ENCODE results near the gene NUP43. TPM values are rescaled to one million over a fixed set of nuclear protein-coding genes. Genes with fewer than 3 reads are reported as not detected.
A peak's percentile ranks its signal among the peaks of the same experiment; 100 is the strongest.
"Not testable (repeated sequence)": the region's sequence is repeated elsewhere in the genome, so short reads cannot be mapped to it uniquely, and the experiment has no call there.

Gene NUP43
- polyA plus RNA-seq, 3 donors = 41.0 to 45.7 (median 45.7) TPM

DNA sequence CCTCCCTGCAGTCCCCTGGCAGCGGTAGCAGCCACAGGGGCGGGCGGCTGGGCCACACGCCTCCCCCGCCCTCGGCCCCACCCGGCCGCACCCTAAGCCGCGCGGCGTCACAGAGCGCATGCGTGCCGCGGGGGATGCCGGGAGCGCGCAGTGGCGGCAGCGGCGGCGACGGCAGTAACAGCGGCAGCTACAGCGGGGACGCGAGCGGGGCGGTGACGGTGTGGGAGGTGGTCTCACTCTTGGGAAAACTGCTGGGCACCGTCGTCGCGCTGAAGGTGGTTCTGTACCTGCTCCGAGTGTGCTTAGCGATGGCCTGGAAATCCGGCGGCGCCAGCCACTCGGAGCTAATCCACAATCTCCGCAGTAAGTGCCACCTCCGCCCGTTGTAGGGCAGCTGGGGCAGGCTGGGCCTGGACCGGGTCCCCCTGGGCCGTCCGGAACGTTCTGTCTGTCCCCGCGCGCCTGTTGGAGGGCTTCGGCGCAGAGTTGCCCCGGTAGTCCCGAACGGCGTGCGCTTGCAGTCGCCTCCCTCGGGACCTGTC lies 3.3 kb upstream of the NUP43 start, which contains the start of gene PCMT1:
Gene PCMT1 (plus strand): TSS at position 148 of the 542 bp plus-strand sequence. CDS start 161 bp downstream, at position 309.
- peak in 2 of 3 donors; percentile 63 to 76 for DNase-seq (ENCODE audit: low read depth in 3 of 3, low spot score in 2 of 3)

DNA sequence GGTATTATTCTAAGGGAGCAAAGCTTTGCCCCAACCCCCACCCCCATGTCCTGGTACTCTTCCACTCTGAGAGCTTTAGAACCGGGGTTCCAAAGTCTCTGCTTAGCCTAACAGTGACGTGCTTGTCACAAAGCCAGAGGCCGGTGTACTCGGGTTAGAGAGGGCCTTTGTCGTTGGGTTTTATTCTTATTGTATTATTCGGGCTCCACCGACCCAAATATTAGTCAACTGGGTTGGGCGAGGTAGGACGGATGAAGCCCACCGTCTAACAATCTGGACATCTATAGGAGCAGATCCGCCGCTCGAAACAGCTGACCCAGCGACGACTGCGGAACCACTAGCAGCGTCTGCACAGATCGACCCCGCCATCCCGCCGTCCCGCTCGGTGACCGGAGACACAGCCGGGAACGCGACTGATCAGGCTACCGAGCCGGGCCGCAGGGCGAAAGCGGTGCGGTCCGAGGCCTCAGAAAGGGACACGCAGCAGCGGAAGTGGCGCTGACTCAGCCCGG lies 2.8 kb upstream of the NUP43 start:
- DNase-seq (ENCODE audit: low read depth in 3 of 3, low spot score in 2 of 3) = not testable (repeated sequence)

DNA sequence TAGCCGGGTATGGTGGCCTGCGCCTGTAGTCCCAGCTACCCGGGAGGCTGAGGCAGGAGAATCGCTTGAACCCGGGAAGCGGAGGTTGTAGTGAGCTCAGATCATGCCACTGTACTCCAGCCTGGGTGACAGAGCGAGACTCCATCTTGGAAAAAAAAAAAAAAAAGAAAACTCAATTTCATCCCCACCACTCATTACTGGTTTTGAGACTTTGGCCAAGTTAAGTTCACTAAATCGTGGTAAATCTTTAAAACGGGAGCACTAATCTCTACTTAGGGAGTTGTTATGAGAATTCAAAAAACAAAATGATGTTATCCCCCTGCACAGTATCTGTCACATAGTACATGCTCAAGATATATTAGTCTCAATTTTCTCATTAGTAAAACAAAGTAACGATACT lies 1.1 kb downstream of the NUP43 start:
- DNase-seq (ENCODE audit: low read depth in 3 of 3, low spot score in 2 of 3) = not testable (repeated sequence)

DNA sequence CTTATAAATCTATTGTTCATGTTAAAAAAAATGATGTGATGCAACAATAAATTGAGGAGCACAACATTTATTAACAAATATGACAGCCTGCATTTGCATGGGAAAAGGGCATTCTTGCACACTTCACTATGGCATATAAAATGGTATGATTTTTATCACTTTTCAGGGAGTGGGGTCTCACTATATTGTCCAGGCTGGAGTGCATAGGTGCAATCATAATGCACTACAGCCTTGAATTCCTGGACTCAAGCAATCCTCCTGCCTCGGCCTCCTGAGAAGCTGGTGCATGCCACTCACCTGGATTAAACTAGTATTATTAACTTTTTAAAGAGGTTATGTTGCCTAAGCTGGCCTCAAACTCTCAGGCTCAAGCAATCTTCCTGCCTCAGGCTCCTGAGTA lies 11.4 kb downstream of the NUP43 start:
- no peak for DNase-seq (ENCODE audit: low read depth in 3 of 3, low spot score in 2 of 3)

DNA sequence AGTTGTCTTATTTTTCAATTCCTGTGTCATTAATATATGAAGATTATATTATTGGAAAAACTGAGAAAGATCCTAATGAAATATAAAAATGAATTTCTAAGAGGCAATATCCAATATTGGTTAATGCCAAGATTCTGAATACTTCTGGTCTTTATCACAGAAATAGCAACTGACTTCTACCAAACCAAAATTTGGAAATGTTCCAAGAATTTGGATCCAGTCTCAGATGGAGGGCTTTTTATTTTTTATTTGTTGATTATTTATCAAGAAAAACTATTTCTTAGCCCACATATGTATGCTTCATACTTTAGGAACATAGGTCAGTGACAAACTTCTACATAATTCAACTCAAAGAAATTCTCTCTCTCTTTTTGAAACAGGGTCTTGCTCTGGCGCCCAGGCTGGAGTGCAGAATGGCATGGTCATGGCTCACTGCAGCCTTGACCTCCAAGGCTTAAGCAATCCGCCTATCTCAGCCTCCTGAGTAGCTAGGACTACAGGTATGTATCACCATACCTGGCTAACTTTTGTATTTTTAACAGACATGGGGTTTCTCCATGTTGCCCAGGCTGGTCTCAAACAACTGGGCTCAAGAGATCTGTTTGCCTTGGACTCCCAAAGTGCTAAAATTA lies 13.1 kb downstream of the NUP43 start:
- DNase-seq (ENCODE audit: low read depth in 3 of 3, low spot score in 2 of 3) = no peak

DNA sequence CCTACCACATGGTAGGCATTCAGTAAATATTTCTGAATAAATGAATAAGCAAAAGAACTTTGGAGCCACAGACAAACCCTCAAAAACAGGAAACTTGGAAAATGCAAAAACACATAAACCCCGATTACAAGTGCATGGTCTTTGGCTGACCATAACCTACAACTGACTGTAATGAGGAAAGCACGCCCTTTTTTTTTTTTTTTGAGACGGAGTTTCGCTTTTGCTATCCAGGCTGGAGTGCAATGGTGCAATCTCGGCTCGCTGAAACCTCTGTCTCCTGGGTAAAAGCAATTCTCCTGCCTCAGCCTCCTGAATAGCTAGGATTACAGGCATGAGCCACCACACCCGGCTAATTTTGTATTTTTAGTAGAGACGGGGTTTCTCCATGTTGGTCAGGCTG lies 16.5 kb downstream of the NUP43 start:
- no peak for DNase-seq (ENCODE audit: low read depth in 3 of 3, low spot score in 2 of 3)

DNA sequence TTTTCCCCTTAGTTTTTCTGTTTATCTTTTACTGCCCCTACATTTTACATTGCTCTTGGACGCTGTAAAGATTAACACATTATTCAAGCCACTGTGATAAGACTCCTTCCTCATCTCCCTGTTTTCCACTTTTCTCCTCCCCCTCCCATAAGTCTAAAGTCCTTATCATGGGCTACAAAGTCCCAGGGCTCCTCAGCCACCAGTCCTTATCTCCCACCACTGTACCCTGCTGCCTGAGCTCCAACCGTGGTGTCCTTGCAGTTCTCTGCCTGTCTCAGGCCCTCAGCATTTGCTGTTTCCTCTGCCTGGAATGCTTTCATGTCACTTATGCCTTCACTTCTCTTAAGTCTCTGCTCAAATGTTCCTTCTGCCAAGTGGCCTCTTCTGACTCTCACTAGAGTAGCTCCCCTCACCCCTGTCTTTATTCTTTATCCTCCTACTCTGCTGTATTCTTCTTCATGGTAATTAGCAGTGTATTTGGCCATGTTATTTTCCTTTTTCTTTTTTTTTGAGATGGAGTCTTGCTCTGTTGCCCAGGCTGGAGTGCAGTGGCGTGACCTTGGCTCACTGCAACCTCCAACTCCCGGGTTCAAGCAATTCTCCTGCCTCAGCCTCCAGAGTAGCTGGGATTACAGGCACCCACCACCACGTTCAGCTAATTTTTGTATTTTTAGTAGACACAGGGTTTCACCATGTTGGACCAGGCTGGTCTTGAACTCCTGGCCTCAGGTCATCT lies 17.7 kb downstream of the NUP43 start:
- DNase-seq (ENCODE audit: low read depth in 3 of 3, low spot score in 2 of 3) = no peak

DNA sequence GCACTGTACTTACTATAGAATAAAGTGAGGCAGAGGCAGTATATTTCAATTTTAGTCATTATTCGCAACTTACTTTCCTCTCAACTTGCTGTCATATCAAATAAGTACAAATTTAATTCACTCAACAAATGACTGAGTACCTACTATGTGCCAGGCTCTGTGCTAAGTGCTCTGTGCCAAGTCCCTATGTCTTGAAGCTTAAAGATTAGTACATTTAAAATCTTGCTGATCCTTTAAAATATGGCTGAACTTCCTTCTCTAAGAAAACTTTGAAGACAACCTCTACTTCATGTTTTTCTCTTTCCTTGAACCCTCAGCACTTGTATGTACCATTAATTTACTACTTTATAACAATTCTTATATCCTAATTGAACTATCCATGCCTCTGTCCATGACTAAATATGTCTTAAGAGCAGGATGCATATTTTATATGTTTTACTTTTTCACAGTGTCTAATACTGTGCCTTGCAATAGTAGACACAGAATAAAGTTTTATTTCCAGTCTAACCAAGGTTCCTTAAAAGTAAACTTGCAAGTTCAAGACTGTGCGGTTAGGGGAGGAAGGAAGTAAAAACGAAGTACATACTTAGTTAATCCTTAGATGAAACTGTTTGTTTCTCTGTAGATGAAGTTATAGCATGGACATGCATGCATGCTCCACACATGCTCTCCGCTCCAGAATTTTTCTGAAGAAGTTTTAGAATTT lies 18.4 kb downstream of the NUP43 start:
- no peak for DNase-seq (ENCODE audit: low read depth in 3 of 3, low spot score in 2 of 3)

DNA sequence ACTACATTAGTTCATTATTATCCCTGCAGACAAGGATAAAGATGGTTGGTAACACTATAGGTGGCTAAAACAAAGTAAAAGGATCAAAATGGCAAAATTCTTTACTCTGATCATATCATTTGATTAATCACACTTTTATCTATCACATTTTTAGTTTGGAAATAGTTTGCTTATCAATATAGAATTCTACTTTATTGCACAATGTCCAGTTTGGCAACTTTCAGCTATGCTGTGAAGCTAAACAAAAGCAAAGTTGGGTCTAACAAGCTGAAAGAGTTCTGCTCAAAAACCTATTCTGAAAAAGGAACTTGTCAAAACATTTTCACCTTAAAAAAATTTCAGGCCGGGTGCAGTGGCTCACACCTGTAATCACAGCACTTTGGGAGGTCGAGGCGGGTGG lies 20.5 kb downstream of the NUP43 start:
- DNase-seq (ENCODE audit: low read depth in 3 of 3, low spot score in 2 of 3) = no peak

DNA sequence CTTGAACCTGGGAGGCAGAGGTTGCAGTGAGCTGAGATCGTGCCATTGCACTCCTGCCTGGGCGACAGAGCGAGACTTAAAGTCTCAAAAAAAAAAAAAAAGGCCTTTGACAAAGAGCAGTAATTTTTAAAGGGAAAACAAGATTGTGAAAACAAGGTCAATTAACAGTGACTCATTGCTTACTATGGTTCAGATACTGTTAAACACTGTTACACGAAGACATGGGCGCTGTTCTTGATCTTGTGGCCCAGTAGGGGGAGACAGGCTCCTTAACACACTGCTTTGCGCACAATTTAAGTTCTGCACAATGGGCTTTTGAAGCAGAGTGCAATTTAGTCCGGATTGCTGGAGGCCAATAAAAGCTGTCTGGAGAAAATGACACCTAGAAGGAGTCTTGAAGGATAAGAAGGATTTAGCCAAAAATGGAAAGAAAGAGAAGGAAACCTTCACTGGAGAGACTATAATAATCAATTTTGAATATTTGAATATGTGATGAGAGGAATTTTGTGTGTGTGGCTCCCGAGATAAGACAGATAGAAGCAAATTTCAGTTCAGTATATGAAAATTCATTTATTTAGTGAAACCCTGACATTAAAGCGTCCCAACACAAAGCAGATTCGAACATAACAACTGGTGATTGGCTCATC lies 22.4 kb downstream of the NUP43 start:
- DNase-seq (ENCODE audit: low read depth in 3 of 3, low spot score in 2 of 3) = no peak

DNA sequence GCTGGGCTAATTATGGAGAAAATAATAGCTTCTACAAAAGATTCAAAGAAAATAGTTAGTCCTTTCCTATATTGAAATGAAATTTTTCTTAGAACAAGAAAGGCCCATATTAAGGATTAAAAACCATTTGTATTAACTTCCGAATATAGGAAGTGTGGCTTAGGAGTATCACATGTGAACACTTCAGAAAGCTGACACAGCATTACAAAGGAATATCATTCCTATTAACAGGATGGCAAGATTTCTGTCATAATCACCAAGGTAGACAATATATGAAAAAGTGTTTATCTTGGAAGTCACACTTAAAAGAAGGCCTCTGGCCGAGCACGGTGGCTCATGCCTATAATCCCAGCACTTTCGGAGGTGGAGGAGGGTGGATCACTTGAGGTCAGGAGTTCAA lies 23.1 kb downstream of the NUP43 start:
- DNase-seq (ENCODE audit: low read depth in 3 of 3, low spot score in 2 of 3) = no peak

DNA sequence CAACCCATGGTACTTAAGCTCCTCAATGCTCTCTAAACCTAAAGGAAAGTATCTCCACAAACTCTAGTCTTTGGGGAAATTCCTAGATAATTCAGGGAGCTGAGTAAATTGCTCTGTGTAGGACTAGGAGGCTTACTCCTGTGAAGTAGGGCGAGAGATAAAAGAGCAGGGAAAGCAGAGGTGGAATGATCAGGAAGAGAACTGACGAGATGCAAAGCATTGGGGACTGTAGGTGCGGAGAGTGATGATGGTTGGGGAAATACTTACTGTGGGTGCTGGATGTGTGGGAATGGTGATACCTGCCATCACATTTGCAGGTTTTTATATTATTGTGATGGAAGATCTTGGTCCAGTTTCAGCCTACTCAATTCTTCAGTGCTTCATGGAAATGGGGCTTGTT lies 26.8 kb downstream of the NUP43 start:
- DNase-seq (ENCODE audit: low read depth in 3 of 3, low spot score in 2 of 3) = no peak

DNA sequence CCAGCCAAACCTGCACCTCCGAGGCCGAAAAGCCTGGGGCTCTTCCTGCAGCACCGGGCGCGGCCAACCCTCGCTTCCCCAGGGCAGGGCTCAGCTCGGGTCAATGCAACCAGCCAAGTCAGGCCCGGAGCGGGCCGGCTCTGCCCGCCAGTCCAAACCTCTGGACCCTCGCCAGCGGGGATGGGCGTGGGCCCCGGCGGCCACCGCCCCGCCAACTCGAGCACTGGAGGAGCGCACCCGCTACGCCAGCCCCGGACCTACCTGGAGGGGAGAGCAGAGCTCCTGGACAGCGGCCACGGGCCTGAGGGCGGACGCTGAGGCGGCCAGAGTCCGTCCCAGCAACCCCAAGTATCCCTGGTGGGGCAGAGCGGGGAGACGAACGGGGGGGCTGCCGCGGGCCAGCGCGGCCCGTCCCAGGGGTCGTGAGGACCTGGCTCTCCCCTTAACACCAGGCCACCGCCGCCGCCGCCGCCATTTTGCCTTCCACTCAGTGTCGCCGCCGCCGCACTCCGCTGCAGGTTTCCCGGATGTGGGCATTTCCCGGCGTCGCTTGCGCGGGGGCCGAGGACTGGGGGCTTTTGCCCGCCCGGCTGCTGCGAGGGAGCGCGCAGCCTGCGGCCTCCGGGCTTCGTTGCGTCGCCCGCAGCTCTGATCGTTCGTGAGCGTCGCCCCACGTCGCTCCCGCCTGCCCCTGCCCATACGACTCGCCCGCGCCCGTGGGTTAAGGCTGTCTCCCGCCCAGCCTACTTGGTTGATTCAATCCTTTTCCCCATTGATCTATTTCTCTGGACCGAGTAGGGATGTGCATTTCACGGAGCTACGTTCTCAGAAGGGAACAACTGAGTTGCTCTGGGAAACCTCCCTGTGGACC lies 28.5 kb downstream of the NUP43 start, which contains the start of gene LATS1:
Gene LATS1 (minus strand): TSS at position 514 of the 871 bp plus-strand sequence. CDS start 15,975 bp downstream, outside the sequence.
- peak; percentile 62 to 75 (median 72) for DNase-seq (ENCODE audit: low read depth in 3 of 3, low spot score in 2 of 3)

DNA sequence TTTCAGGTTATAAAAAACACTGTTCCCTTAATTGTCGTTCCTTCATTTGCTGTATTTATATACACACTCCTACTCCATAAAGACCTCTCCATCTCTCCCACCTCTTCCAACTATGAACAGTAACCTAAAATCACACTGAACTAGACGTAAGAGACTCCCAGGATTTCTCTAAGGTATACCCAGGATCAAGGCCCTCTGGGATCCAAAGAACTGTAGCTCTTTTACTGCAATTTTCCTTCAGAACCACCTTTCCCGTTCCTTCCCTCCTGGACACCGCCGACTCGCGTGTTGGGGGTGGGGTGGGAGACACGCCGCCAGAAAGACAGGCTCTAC lies 29.1 kb downstream of the NUP43 start:
- peak in 1 of 3 donors; percentile 36 for DNase-seq (ENCODE audit: low read depth in 3 of 3, low spot score in 2 of 3)

DNA sequence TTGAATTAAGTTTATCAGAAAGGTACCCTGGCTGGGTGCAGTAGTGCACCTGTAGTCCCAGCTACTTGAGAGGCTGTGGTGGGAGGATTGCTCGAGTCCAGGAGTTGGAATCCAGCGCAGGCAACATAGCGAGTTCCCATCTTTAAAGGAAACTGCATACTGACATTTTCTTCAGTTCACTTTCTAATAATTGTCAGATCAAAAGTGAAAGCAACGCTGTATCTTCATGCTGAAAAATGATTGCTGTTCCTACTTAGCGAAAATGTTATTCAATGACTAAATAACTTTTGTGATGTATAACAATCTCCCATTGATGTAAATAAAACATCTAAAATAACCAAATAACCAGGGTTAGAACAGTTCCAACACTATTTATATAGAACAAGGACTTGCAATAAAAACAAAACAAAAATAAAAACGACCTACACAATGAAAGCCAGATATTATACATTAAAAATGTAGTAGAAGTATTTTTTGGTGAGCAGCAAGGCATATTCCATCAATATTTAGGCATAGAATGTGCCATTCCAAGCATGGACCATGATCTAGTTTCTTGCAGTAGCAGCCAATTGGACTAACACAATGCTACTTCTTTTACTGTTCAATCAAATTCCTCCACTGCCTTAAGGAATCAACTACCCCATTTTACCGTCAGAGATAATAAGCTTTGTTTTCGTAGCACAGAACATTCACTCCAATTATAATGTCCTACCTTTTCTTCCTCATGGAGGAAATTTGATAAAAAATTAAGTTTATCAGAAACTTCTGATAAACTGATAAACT lies 30.0 kb downstream of the NUP43 start:
- DNase-seq (ENCODE audit: low read depth in 3 of 3, low spot score in 2 of 3) = no peak

DNA sequence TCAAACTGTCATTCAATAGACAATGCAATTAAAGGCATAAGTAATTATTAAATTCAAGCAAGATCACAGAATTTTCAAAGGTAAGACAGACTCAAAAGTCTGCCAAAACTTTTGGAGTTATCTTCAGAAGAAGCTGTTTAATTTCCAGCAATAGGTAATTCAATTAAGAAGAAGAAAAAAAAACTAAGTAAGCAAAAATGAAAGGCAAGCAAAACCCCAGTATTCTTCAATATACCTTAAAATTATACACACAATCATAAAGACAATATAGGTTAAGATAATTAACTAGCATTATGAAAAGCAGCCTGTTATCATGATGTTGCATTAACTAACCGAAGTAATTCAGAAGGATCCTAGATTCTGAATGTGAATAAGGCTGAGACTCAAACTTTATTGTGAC lies 31.9 kb downstream of the NUP43 start:
- no peak for DNase-seq (ENCODE audit: low read depth in 3 of 3, low spot score in 2 of 3)

DNA sequence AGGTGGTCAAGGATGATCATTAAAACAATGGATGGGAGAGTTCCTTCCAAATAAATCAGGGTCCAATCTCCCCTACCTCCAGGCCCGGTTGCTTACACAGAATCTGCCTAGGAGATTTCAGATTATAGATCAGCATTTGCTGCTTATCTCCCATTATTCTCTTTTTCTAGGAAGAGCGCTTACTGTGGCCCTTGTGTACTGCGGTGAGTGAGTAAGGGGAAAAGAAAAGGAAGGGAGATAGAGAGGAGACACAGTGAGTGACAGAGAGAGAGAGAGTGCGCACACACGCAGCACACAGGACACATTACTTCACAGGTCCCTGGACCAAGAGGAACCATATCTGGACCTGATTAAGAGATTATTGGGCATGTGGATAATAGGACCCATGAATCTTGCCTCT lies 34.6 kb downstream of the NUP43 start:
- no peak for DNase-seq (ENCODE audit: low read depth in 3 of 3, low spot score in 2 of 3)

DNA sequence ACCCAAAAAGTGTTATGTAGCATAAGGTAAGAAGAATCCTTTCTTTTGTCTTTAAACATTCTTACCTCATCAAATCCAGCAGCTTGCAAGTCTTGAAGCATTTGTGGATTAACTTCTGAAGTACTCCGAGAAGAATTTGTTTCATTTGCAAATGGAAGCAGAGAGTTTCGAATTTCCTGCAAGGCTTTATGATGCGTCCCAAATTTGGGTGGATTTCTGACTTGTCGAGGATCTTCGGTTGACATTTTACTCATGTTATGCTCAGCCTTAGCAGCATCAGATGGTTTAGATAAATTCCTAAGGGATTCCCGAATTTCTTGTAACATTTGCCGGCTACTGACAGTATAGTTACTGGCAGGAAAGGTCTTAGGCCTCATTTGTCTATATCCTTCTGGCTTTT lies 44.6 kb downstream of the NUP43 start:
- no peak for DNase-seq (ENCODE audit: low read depth in 3 of 3, low spot score in 2 of 3)

DNA sequence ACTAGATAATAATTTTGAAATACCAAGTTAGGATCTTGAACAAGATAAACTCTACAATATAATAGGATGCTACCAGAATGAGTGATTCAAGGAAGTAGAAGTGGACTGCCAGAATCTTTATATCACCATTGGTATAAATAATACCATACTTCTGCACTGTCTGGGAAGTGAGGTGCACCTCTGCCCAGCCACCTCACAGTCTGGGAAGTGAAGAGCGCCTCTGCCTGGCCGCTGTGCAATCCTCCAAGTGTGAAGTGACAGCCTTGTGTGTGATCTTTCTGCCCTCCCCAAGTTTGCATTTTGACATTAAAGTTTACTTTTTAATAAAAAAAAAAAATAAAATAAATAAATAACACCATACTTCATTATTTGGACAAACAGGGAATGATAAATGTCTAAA lies 47.2 kb downstream of the NUP43 start:
- no peak for DNase-seq (ENCODE audit: low read depth in 3 of 3, low spot score in 2 of 3)

All from right renal cortex interstitium (tissue), 3 donors.